HL-60 (cell line): Measurements from ENCODE around the gene PSAT1.
A peak's percentile ranks its signal among the peaks of the same experiment; 100 is the strongest.

Source experiments
- DNase-seq, 2 experiments: peaks; one replicate each; pipeline ENCODE4 v3.0.0-alpha.2; 2010 to 2020; ENCODE audit warnings: low read depth in 1 of 2, low spot score in 1 of 2
- H3K27ac ChIP-seq: fragments of 250-450 bp; sonication (Bioruptor Pico); replicated peaks from 2 replicates; pipeline ENCODE4 v1.5.1; 2020; ENCODE audit warnings: mild to moderate bottlenecking, moderate library complexity
- H3K27me3 ChIP-seq: fragments of 250-450 bp; sonication (Bioruptor Pico); 2 replicates; pipeline ENCODE4 v1.5.1; 2021; ENCODE audit warnings: mild to moderate bottlenecking, moderate library complexity; ENCODE audit not compliant: insufficient read depth, poor library complexity, severe bottlenecking
- H3K4me3 ChIP-seq: replicated peaks from 2 replicates; pipeline ENCODE4 v1.5.1; 2011; ENCODE audit warnings: mild to moderate bottlenecking, control low read depth, low read length; ENCODE audit not compliant: insufficient read depth
- GABPA ChIP-seq: IDR thresholded peaks from 2 replicates; pipeline ENCODE4 v1.6.1; 2012; ENCODE audit warnings: low read depth
- POLR2AphosphoS5 ChIP-seq: IDR thresholded peaks from 2 replicates; pipeline ENCODE4 v1.6.1; 2012; ENCODE audit warnings: low read depth
- REST ChIP-seq: IDR thresholded peaks from 2 replicates; pipeline ENCODE4 v1.6.1; 2012; ENCODE audit warnings: low read depth; ENCODE audit not compliant: insufficient replicate concordance
- SPI1 ChIP-seq: IDR thresholded peaks from 2 replicates; pipeline ENCODE4 v1.6.1; 2012; ENCODE audit warnings: low read depth, mild to moderate bottlenecking, borderline replicate concordance
- TF ChIP-seq, protein P1 (sequence below): IDR thresholded peaks from one replicate; pipeline ENCODE4 v1.5.1; 2011; ENCODE audit warnings: low read length, control low read depth, inconsistent platforms; ENCODE audit not compliant: insufficient read depth

Gene PSAT1

GRCh38 chr9:78320875-78321496 lies 24.1 kb downstream of the PSAT1 start:
- Histone ChIP-seq H3K27ac (no peak overlapping the region), H3K4me3 (no peak overlapping the region), H3K27me3 (no peaks in the 10 kb centered on the region)
- DNase-seq: no peak
- TF ChIP-seq REST: no peak
- TF ChIP-seq POLR2AphosphoS5: no peak
- no peak for TF ChIP-seq GABPA
- TF ChIP-seq SPI1: no peak
- TF ChIP-seq, protein P1, sequence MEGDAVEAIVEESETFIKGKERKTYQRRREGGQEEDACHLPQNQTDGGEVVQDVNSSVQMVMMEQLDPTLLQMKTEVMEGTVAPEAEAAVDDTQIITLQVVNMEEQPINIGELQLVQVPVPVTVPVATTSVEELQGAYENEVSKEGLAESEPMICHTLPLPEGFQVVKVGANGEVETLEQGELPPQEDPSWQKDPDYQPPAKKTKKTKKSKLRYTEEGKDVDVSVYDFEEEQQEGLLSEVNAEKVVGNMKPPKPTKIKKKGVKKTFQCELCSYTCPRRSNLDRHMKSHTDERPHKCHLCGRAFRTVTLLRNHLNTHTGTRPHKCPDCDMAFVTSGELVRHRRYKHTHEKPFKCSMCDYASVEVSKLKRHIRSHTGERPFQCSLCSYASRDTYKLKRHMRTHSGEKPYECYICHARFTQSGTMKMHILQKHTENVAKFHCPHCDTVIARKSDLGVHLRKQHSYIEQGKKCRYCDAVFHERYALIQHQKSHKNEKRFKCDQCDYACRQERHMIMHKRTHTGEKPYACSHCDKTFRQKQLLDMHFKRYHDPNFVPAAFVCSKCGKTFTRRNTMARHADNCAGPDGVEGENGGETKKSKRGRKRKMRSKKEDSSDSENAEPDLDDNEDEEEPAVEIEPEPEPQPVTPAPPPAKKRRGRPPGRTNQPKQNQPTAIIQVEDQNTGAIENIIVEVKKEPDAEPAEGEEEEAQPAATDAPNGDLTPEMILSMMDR: no peak

DNA sequence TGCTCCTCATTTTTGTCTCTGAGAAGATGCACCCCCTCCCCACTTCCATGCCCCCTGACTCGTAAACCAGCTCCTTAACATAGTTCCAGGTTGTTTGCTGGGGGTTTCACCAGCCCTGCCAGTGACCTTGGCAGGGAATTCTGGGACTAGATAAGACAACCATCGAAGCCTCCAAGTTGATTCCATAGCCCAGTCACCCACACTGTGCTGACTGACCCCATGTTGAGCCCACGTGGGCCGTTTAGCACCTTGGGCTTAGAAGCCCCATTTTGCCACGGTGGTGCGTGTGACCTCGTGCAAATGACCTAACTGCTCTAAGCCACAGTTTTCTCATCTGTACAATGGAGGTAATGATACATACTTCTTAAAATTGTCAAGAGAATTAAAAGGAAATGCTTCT lies 24.6 kb downstream of the PSAT1 start:
- Histone ChIP-seq H3K27ac (no peak overlapping the region), H3K4me3 (no peak overlapping the region), H3K27me3 (no peaks in the 10 kb centered on the region)
- TF ChIP-seq POLR2AphosphoS5: no peak
- TF ChIP-seq, protein P1: no peak
- TF ChIP-seq GABPA: no peak
- TF ChIP-seq SPI1: no peak
- no peak for TF ChIP-seq REST
- DNase-seq: no peak

GRCh38 chr9:78324068-78324650 lies 27.2 kb downstream of the PSAT1 start:
- no peak for TF ChIP-seq REST
- peak; percentile 28; the same call in 1 of the 2 replicates for TF ChIP-seq SPI1
- no peak for TF ChIP-seq POLR2AphosphoS5
- no peak for TF ChIP-seq GABPA
- TF ChIP-seq, protein P1: no peak

More at GRCh38 chr9:78324068-78324650, 27.2 kb downstream of the PSAT1 start:
- no peak overlapping the region for H3K4me3 ChIP-seq
- H3K27ac ChIP-seq: no peak overlapping the region
- no peak for DNase-seq
- no peaks in the 10 kb centered on the region for H3K27me3 ChIP-seq
